H1 (cell line): Measurements from ENCODE around the gene CDKL5. TPM values are rescaled to one million over a fixed set of nuclear protein-coding genes. Genes with fewer than 3 reads are reported as not detected.

Experiments
- CTCF ChIA-PET: fragments of 300-600 bp; sonication (Branson Sonifier 250); formaldehyde crosslinking; loops from one replicate; lab custom pipeline; 2021; ENCODE audit not compliant: partially characterized antibody; lab: Charles Lee
- POLR2A ChIA-PET: fragments of 300-600 bp; sonication (Branson Sonifier 250); formaldehyde crosslinking; loops from one replicate; lab custom pipeline; 2021; ENCODE audit warnings: inconsistent platforms; ENCODE audit not compliant: partially characterized antibody; lab: Charles Lee
- DNase-seq, 2 experiments: peaks; one replicate each; pipeline versions ENCODE4 v3.0.0 to v3.0.0-alpha.2; 2010 to 2022; ENCODE audit warnings: low spot score in 2 of 2, low read depth in 1 of 2, mixed read lengths in 1 of 2
- FAIRE-seq: peaks from 2 replicates; lab custom pipeline; 2011; peaks lifted over from hg19 to GRCh38; lab: Jason Lieb, UNC
- H2AFZ ChIP-seq: 2 replicates; pipeline ENCODE4 v1.8.1; 2012; ENCODE audit warnings: low read length, inconsistent platforms
- H2AK5ac ChIP-seq: 2 replicates; pipeline ENCODE4 v1.6.1; 2013; ENCODE audit warnings: low read depth, low read length
- H2BK120ac ChIP-seq: replicated peaks from 2 replicates; pipeline ENCODE3; 2013; ENCODE audit warnings: low read depth, low read length, inconsistent platforms
- H2BK12ac ChIP-seq: 2 replicates; pipeline ENCODE4 v1.6.1; 2013; ENCODE audit warnings: low read depth, low read length
- H2BK15ac ChIP-seq: 2 replicates; pipeline ENCODE4 v1.6.1; 2013; ENCODE audit warnings: low read length
- H2BK20ac ChIP-seq: 2 replicates; pipeline ENCODE4 v1.6.1; 2013; ENCODE audit warnings: low read length
- H2BK5ac ChIP-seq: 2 replicates; pipeline ENCODE4 v1.6.1; 2013; ENCODE audit warnings: low read depth, low read length
- H3K14ac ChIP-seq: 2 replicates; pipeline ENCODE4 v1.6.1; 2013; ENCODE audit warnings: inconsistent platforms; ENCODE audit not compliant: insufficient read length
- H3K18ac ChIP-seq: 2 replicates; pipeline ENCODE4 v1.6.1; 2013; ENCODE audit warnings: low read length; ENCODE audit errors: extremely low read depth
- H3K23ac ChIP-seq: 2 replicates; pipeline ENCODE4 v1.6.1; 2013; ENCODE audit warnings: inconsistent platforms; ENCODE audit not compliant: insufficient read length
- H3K23me2 ChIP-seq: 2 replicates; pipeline ENCODE4 v1.6.1; 2013; ENCODE audit warnings: low read depth, low read length
- H3K27ac ChIP-seq: 2 replicates; pipeline ENCODE4 v1.6.1; 2011; ENCODE audit warnings: low read depth, low read length, inconsistent platforms
- H3K27me3 ChIP-seq, 4 experiments: replicated peaks in 1 of 4; 1 replicate in 1 of 4; 2 replicates in 3 of 4; pipeline versions ENCODE4 v1.6.1 to v1.8.1; 2011 to 2013; ENCODE audit warnings: low read length in 3 of 4, mild to moderate bottlenecking in 3 of 4, inconsistent platforms in 2 of 4, mixed read lengths in 2 of 4, moderate library complexity in 1 of 4; ENCODE audit not compliant: control insufficient read depth in 3 of 4, insufficient read depth in 3 of 4; ENCODE audit errors: extremely low read depth in 1 of 4
- H3K36me3 ChIP-seq, 4 experiments: 2 replicates each; pipeline versions ENCODE4 v1.6.1 to v1.8.1; 2011 to 2013; ENCODE audit warnings: mild to moderate bottlenecking in 4 of 4, low read length in 3 of 4, moderate library complexity in 2 of 4, control low read depth in 1 of 4, inconsistent platforms in 1 of 4; ENCODE audit not compliant: insufficient read depth in 4 of 4, control insufficient read depth in 2 of 4
- H3K4ac ChIP-seq: replicated peaks from 2 replicates; pipeline ENCODE3; 2013; ENCODE audit warnings: low read length, low read depth, mixed read lengths, inconsistent platforms; ENCODE audit not compliant: insufficient read length
- H3K4me1 ChIP-seq, 4 experiments: replicated peaks in 1 of 4; 1 replicate in 1 of 4; 2 replicates in 3 of 4; pipeline versions ENCODE4 v1.6.1 to v1.8.1; 2011 to 2013; ENCODE audit warnings: low read length in 3 of 4, inconsistent platforms in 2 of 4, mixed read lengths in 1 of 4; ENCODE audit not compliant: insufficient read depth in 4 of 4, control insufficient read depth in 3 of 4
- H3K4me2 ChIP-seq, 2 experiments: 2 replicates each; pipeline versions ENCODE4 v1.6.1 to v1.8.1; 2011 to 2013; ENCODE audit warnings: low read depth in 2 of 2, low read length in 2 of 2, control low read depth in 1 of 2, inconsistent platforms in 1 of 2, mild to moderate bottlenecking in 1 of 2; ENCODE audit not compliant: insufficient read depth in 1 of 2
- H3K4me3 ChIP-seq, 4 experiments: fragments of 200-600, 300-600 bp in 1 of 4; sonication (generic), shearing (Covaris generic), sonication (Bioruptor Twin) in 1 of 4; 2 replicates each; pipeline versions ENCODE4 v1.5.1 to v1.8.1; 2011 to 2016; ENCODE audit warnings: low read length in 4 of 4, low read depth in 3 of 4, control low read depth in 2 of 4, inconsistent platforms in 2 of 4, mild to moderate bottlenecking in 2 of 4, mixed read lengths in 1 of 4, moderate library complexity in 1 of 4; ENCODE audit not compliant: insufficient read depth in 2 of 4; ENCODE audit errors: extremely low read depth in 1 of 4
- H3K56ac ChIP-seq: replicated peaks from 2 replicates; pipeline ENCODE3; 2013; ENCODE audit warnings: low read depth, mild to moderate bottlenecking, mixed read lengths, low read length, inconsistent platforms; ENCODE audit not compliant: insufficient read length
- H3K79me1 ChIP-seq: 2 replicates; pipeline ENCODE4 v1.6.1; 2013; ENCODE audit warnings: low read depth, low read length, control low read depth
- H3K79me2 ChIP-seq, 2 experiments: 2 replicates each; pipeline versions ENCODE4 v1.6.1 to v1.8.1; 2012 to 2013; ENCODE audit warnings: low read length in 2 of 2, mild to moderate bottlenecking in 2 of 2, inconsistent platforms in 1 of 2; ENCODE audit not compliant: insufficient read depth in 2 of 2, control insufficient read depth in 1 of 2
- H3K9ac ChIP-seq, 4 experiments: replicated peaks in 1 of 4; 1 replicate in 1 of 4; 2 replicates in 3 of 4; pipeline versions ENCODE4 v1.6.1 to v1.8.1; 2011 to 2013; ENCODE audit warnings: low read depth in 3 of 4, low read length in 3 of 4, control low read depth in 2 of 4, mild to moderate bottlenecking in 2 of 4, moderate library complexity in 2 of 4, inconsistent platforms in 1 of 4; ENCODE audit errors: extremely low read depth in 1 of 4
- H3K9me3 ChIP-seq, 2 experiments: 2 replicates each; pipeline versions ENCODE4 v1.6.1 to v1.8.1; 2012 to 2013; ENCODE audit warnings: mild to moderate bottlenecking in 2 of 2, moderate library complexity in 2 of 2, control low read depth in 1 of 2, inconsistent platforms in 1 of 2, low read depth in 1 of 2, low read length in 1 of 2, mixed read lengths in 1 of 2; ENCODE audit not compliant: insufficient read depth in 2 of 2
- H4K20me1 ChIP-seq, 2 experiments: replicated peaks in 1 of 2; 2 replicates each; pipeline versions ENCODE3 to v1.8.1; 2011 to 2013; ENCODE audit warnings: inconsistent platforms in 2 of 2, low read length in 2 of 2, mild to moderate bottlenecking in 1 of 2; ENCODE audit not compliant: insufficient read depth in 2 of 2, control insufficient read depth in 1 of 2
- H4K5ac ChIP-seq: 2 replicates; pipeline ENCODE4 v1.6.1; 2013; ENCODE audit warnings: low read length, low read depth, mixed read lengths, inconsistent platforms; ENCODE audit not compliant: insufficient read length
- H4K8ac ChIP-seq: 2 replicates; pipeline ENCODE4 v1.8.0; 2013; ENCODE audit warnings: mild to moderate bottlenecking, moderate library complexity, low read length, inconsistent platforms; ENCODE audit not compliant: insufficient read depth; ENCODE audit errors: extremely low read depth
- H4K91ac ChIP-seq: replicated peaks from 2 replicates; pipeline ENCODE3; 2013; ENCODE audit warnings: low read length, mixed read lengths, inconsistent platforms; ENCODE audit not compliant: insufficient read length
- CHD2 ChIP-seq: IDR thresholded peaks from 2 replicates; pipeline ENCODE4 v1.6.1; 2012; ENCODE audit warnings: low read length, improper control_type of control experiment
- FOSL1 ChIP-seq: IDR thresholded peaks from 2 replicates; pipeline ENCODE4 v1.6.1; 2011; ENCODE audit warnings: mild to moderate bottlenecking, low read depth, low read length, moderate library complexity; ENCODE audit not compliant: insufficient read depth
- GABPA ChIP-seq: IDR thresholded peaks from 2 replicates; pipeline ENCODE4 v1.6.1; 2011; ENCODE audit warnings: mild to moderate bottlenecking, low read length, moderate library complexity, borderline replicate concordance; ENCODE audit not compliant: insufficient read depth
- GTF2F1 ChIP-seq: IDR thresholded peaks from 2 replicates; pipeline ENCODE4 v1.6.1; 2012; ENCODE audit warnings: low read depth, low read length, improper control_type of control experiment, borderline replicate concordance
- HDAC6 ChIP-seq: IDR thresholded peaks from one replicate; pipeline ENCODE4 v1.7.1; 2012; ENCODE audit warnings: low read depth, mild to moderate bottlenecking, inconsistent platforms, low read length, moderate library complexity
- KDM4A ChIP-seq: IDR thresholded peaks from one replicate; pipeline ENCODE4 v1.7.1; 2012; ENCODE audit warnings: low read depth, mild to moderate bottlenecking, moderate library complexity, low read length, inconsistent platforms; ENCODE audit not compliant: severe bottlenecking
- MAFK ChIP-seq: IDR thresholded peaks from 2 replicates; pipeline ENCODE4 v1.6.1; 2012; ENCODE audit warnings: low read depth, mild to moderate bottlenecking, improper control_type of control experiment, low read length
- POLR2A ChIP-seq, 2 experiments: IDR thresholded peaks; 1 replicate in 1 of 2; 2 replicates in 1 of 2; pipeline ENCODE4 v1.6.1; 2011; ENCODE audit warnings: low read depth in 2 of 2, low read length in 2 of 2, mild to moderate bottlenecking in 2 of 2; ENCODE audit errors: control extremely low read depth in 1 of 2
- RAD21 ChIP-seq, 2 experiments: IDR thresholded peaks in 1 of 2; conservative IDR thresholded peaks in 1 of 2; 2 replicates each; pipeline ENCODE4 v1.6.1; 2011; ENCODE audit warnings: low read depth in 2 of 2, low read length in 2 of 2, improper control_type of control experiment in 1 of 2, inconsistent platforms in 1 of 2, mild to moderate bottlenecking in 1 of 2, moderate library complexity in 1 of 2
- SAP30 ChIP-seq: fragments of 300-600 bp; sonication (generic); IDR thresholded peaks from 2 replicates; pipeline ENCODE4 v1.7.1; 2012; ENCODE audit warnings: low read length, moderate library complexity, mild to moderate bottlenecking, inconsistent platforms; ENCODE audit not compliant: insufficient read depth, insufficient replicate concordance
- TAF1 ChIP-seq: IDR thresholded peaks from 2 replicates; pipeline ENCODE4 v1.6.1; 2011; ENCODE audit warnings: mild to moderate bottlenecking, low read depth, low read length
- TCF12 ChIP-seq: IDR thresholded peaks from 2 replicates; pipeline ENCODE4 v1.6.1; 2011; ENCODE audit warnings: low read depth, mild to moderate bottlenecking, low read length
- WGBS, 2 experiments: shearing (Covaris generic) in 1 of 2; methylation state at CpG; one replicate each; pipeline versions ENCODE4 v1.1.6 to v1.1.7; 2013 to 2015; ENCODE audit warnings: low lambda C conversion rate in 2 of 2, mixed read lengths in 2 of 2, inconsistent platforms in 1 of 2, low coverage in 1 of 2, missing lambda C conversion rate in 1 of 2; ENCODE audit not compliant: insufficient replicate concordance in 2 of 2, insufficient coverage in 1 of 2, insufficient read length in 1 of 2; ENCODE audit errors: extremely low coverage in 1 of 2, missing lambda C conversion rate in 1 of 2; 5-methylcytosine and 5-hydroxymethylcytosine counted together
- polyA plus RNA-seq, 7 experiments: library from polyadenylated mRNA; depleted of rRNA in 3 of 7; stranded (reverse) in 5 of 7; unstranded in 2 of 7; fragments of >200 nt in 5 of 7; fragments of 200-250 nt in 2 of 7; gene quantifications; 1 replicate in 5 of 7; 2 replicates in 1 of 7; 4 replicates in 1 of 7; pipeline versions ENCODE4 v1.2.1 to v1.2.3, GENCODE V29; 2011 to 2013; ENCODE audit warnings: missing spikeins in 2 of 7, mixed read lengths in 2 of 7
- total RNA-seq: library from RNA; stranded (reverse); fragmentation: NEBNext Ultra II Directional; extraction: Animal tissue kit (Norgen Biotek cat#: 25700); gene quantifications from 2 replicates; pipeline ENCODE4 v1.2.1, GENCODE V29; 2021

The CDKL5 gene
- total and polyA plus RNA-seq, 2 of the 8 experiments (the other 6 are each of a cell fraction or from before 2014, with no cell fraction given): 5.5 to 15.6 TPM

GRCh38 chrX:18654875-18655836, 229.7 kb downstream of the CDKL5 start:
- WGBS, 2 experiments: 52% methylated on average over 3 of the region's 5 CpGs; no CpG with 5 or more reads in 1 of the 2 experiments
- peaks cover 0 to 3% (median under 1%) of the 10 kb centered on the region in 4 experiments; a peak in 6 of 7 replicates for H3K4me1 ChIP-seq
- ChIA-PET CTCF (interaction anchor here (0.7 to 1.1 kb wide), 2 partner anchors 9 to 14 kb away, joined by 3 read pairs; no protein-coding TSS in a partner anchor), POLR2A (no interaction called here)
- DNase-seq (no peak), FAIRE-seq (no peak)
- H3K79me1 ChIP-seq: no peaks in the 10 kb centered on the region
- H4K5ac ChIP-seq: no peak overlapping the region
- H3K14ac ChIP-seq: no peak overlapping the region
- H2BK15ac ChIP-seq: no peak overlapping the region
- H3K4me2 ChIP-seq: no peak overlapping the region
- H3K9me3 ChIP-seq: no peaks in the 10 kb centered on the region
- no peaks in the 10 kb centered on the region for H3K79me2 ChIP-seq
- no peak overlapping the region for H3K56ac ChIP-seq
- no peak overlapping the region for H4K91ac ChIP-seq
- H2AFZ ChIP-seq: no peak overlapping the region
- H3K23ac ChIP-seq: no peak overlapping the region
- H2BK120ac ChIP-seq: no peak overlapping the region
- no peak overlapping the region for H3K9ac ChIP-seq
- H3K36me3 ChIP-seq: no peaks in the 10 kb centered on the region
- H2BK20ac ChIP-seq: no peak overlapping the region
- no peaks in the 10 kb centered on the region for H4K20me1 ChIP-seq
- no peak overlapping the region for H3K27ac ChIP-seq
- H2AK5ac ChIP-seq: no peak overlapping the region
- H4K8ac ChIP-seq: no peak overlapping the region
- no peak overlapping the region for H2BK12ac ChIP-seq
- no peaks in the 10 kb centered on the region for H3K23me2 ChIP-seq
- no peak overlapping the region for H2BK5ac ChIP-seq
- no peak overlapping the region for H3K4me3 ChIP-seq
- no peak overlapping the region for H3K18ac ChIP-seq
- H3K4ac ChIP-seq: no peak overlapping the region
- H3K27me3 ChIP-seq: no peaks in the 10 kb centered on the region
- TF ChIP-seq POLR2A (IDR thresholded peaks at IDR 0.05; ENCODE audit: control extremely low read depth in 1 of 2, low read depth in 2 of 2, low read length in 2 of 2): no peak
- no peak for TF ChIP-seq TCF12
- TF ChIP-seq MAFK: no peak
- no peak for TF ChIP-seq GABPA
- TF ChIP-seq CHD2: no peak
- no peak for TF ChIP-seq FOSL1
- TF ChIP-seq HDAC6: no peak
- no peak for TF ChIP-seq SAP30
- no peak for TF ChIP-seq KDM4A
- TF ChIP-seq TAF1: no peak
- no peak for TF ChIP-seq GTF2F1
- TF ChIP-seq RAD21 (IDR thresholded peaks at IDR 0.05 in 1 of 2, conservative IDR thresholded peaks at IDR 0.05 in 1 of 2; ENCODE audit: low read depth in 2 of 2, low read length in 2 of 2): no peak
